Liver (tissue), 9 donors: ENCODE results near the gene KRT222. TPM values are rescaled to one million over a fixed set of nuclear protein-coding genes. Genes with fewer than 3 reads are reported as not detected.

Experiments
- DNase-seq: peaks from one replicate; pipeline ENCODE4 v3.0.0-alpha.2; 2017; ENCODE audit warnings: low spot score
- H3K27ac ChIP-seq, 2 donors: one replicate each; pipeline ENCODE4 v1.7.0; 2013; ENCODE audit warnings: inconsistent platforms in 2 of 2, low read length in 2 of 2, control low read depth in 1 of 2, low read depth in 1 of 2, mild to moderate bottlenecking in 1 of 2
- H3K27me3 ChIP-seq, 4 donors: one replicate each; pipeline versions ENCODE4 v1.6.1 to v1.7.0; 2013; ENCODE audit warnings: low read length in 3 of 4, inconsistent platforms in 1 of 4, mild to moderate bottlenecking in 1 of 4, moderate library complexity in 1 of 4; ENCODE audit not compliant: control insufficient read depth in 4 of 4, insufficient read depth in 4 of 4
- H3K36me3 ChIP-seq, 4 donors: one replicate each; pipeline versions ENCODE4 v1.6.1 to v1.7.0; 2013; ENCODE audit warnings: low read length in 3 of 4, mild to moderate bottlenecking in 3 of 4, low read depth in 1 of 4, moderate library complexity in 1 of 4; ENCODE audit not compliant: control insufficient read depth in 4 of 4, insufficient read depth in 3 of 4
- H3K4me1 ChIP-seq, 4 donors: one replicate each; pipeline versions ENCODE4 v1.6.1 to v1.7.0; 2013; ENCODE audit warnings: low read length in 3 of 4, mild to moderate bottlenecking in 3 of 4, moderate library complexity in 1 of 4; ENCODE audit not compliant: control insufficient read depth in 4 of 4, insufficient read depth in 4 of 4
- H3K4me3 ChIP-seq, 3 donors: one replicate each; pipeline versions ENCODE4 v1.6.1 to v1.7.0; 2013; ENCODE audit warnings: low read length in 3 of 3, control low read depth in 1 of 3, low read depth in 1 of 3, mild to moderate bottlenecking in 1 of 3
- H3K9ac ChIP-seq, 2 donors: one replicate each; pipeline ENCODE4 v1.7.0; 2013; ENCODE audit warnings: low read length in 2 of 2, mild to moderate bottlenecking in 2 of 2, moderate library complexity in 2 of 2, control low read depth in 1 of 2, low read depth in 1 of 2
- H3K9me3 ChIP-seq, 4 donors: one replicate each; pipeline versions ENCODE4 v1.6.1 to v1.7.0; 2013; ENCODE audit warnings: low read length in 3 of 4; ENCODE audit not compliant: control insufficient read depth in 4 of 4
- FOXA1 ChIP-seq: IDR thresholded peaks from 2 replicates; pipeline ENCODE4 v1.6.1; 2016; ENCODE audit warnings: antibody characterized with exemption
- FOXA2 ChIP-seq: IDR thresholded peaks from 2 replicates; pipeline ENCODE4 v1.6.1; 2016; ENCODE audit warnings: antibody characterized with exemption
- GABPA ChIP-seq, 2 donors: IDR thresholded peaks in 1 of 2; conservative IDR thresholded peaks in 1 of 2; 2 replicates each; pipeline ENCODE4 v1.6.1; 2016; ENCODE audit warnings: antibody characterized with exemption in 2 of 2, mild to moderate bottlenecking in 1 of 2, moderate library complexity in 1 of 2
- HNF4A ChIP-seq, 2 donors: conservative IDR thresholded peaks; 2 replicates each; pipeline ENCODE4 v1.6.1; 2016; ENCODE audit warnings: antibody characterized with exemption in 2 of 2, mild to moderate bottlenecking in 2 of 2
- HNF4G ChIP-seq: IDR thresholded peaks from 2 replicates; pipeline ENCODE4 v1.6.1; 2016; ENCODE audit warnings: antibody characterized with exemption
- NR2F2 ChIP-seq: IDR thresholded peaks from 2 replicates; pipeline ENCODE4 v1.6.1; 2016; ENCODE audit warnings: antibody characterized with exemption
- RXRA ChIP-seq, 2 donors: IDR thresholded peaks; 2 replicates each; pipeline ENCODE4 v1.6.1; 2017 to 2018; ENCODE audit warnings: antibody characterized with exemption in 2 of 2, mild to moderate bottlenecking in 1 of 2
- SP1 ChIP-seq: IDR thresholded peaks from 2 replicates; pipeline ENCODE4 v1.6.1; 2018; ENCODE audit warnings: antibody characterized with exemption, mild to moderate bottlenecking
- TAF1 ChIP-seq: conservative IDR thresholded peaks from 2 replicates; pipeline ENCODE4 v1.6.1; 2016; ENCODE audit warnings: antibody characterized with exemption, mild to moderate bottlenecking
- YY1 ChIP-seq: IDR thresholded peaks from 2 replicates; pipeline ENCODE4 v1.6.1; 2016; ENCODE audit warnings: antibody characterized with exemption, mild to moderate bottlenecking
- WGBS: extraction: QIAGEN DNeasy Blood & Tissue Kit; methylation state at CpG from one replicate; pipeline ENCODE4 v1.1.7; 2013; 5-methylcytosine and 5-hydroxymethylcytosine counted together
- polyA plus RNA-seq, 2 donors: library from polyadenylated mRNA; stranded (reverse) in 1 of 2; unstranded in 1 of 2; fragments of 200-250 nt in 1 of 2; fragments of >200 nt in 1 of 2; fragmentation: Nextera tagmentation in 1 of 2; extraction: Ambion mirVana in 1 of 2; gene quantifications; one replicate each; pipeline versions ENCODE4 v1.2.1 to v1.2.3, GENCODE V29; 2013 to 2015
- total RNA-seq, 2 donors: library from RNA; depleted of rRNA; stranded (reverse); fragments of >200 nt; gene quantifications; one replicate each; pipeline ENCODE4 v1.2.3, GENCODE V29; 2014
- TF ChIP-seq, protein P1 (sequence below): IDR thresholded peaks from 2 replicates; pipeline ENCODE4 v1.6.1; 2016; ENCODE audit warnings: antibody characterized with exemption, mild to moderate bottlenecking
- TF ChIP-seq, protein P2 (sequence below): IDR thresholded peaks from 2 replicates; pipeline ENCODE4 v1.6.1; 2016; ENCODE audit warnings: antibody characterized with exemption
- TF ChIP-seq, protein P3 (sequence below): IDR thresholded peaks from 2 replicates; pipeline ENCODE4 v1.6.1; 2016; ENCODE audit warnings: antibody characterized with exemption
- donor health status: healthy.
- donor health status: healthy.
- donor health status: healthy.
- donor health status: healthy.
- donor health status: healthy.

Gene KRT222
- total and polyA plus RNA-seq, 4 donors = 1.9 to 5.6 (median 2.9) TPM

DNA sequence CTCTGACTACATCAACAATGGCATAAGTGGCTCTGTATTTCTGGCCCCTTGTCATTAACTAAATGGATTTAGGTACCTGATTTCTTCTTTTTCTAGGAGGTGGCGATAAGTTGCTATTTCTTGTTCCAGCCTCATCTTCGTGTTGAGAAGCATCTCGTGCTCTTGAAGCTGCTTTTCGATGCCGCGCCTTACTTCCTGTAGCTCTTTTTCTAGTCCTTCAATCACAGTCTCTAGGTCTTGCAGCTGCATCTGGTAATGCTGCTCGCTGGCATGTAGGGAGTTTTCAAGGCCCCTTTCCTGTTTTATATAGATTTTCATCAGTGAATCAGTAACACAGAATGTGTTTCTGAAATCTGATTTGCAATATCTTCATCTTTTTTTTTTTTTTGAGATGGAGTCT lies 5.1 kb downstream of the KRT222 start:
- TF ChIP-seq, protein P1, sequence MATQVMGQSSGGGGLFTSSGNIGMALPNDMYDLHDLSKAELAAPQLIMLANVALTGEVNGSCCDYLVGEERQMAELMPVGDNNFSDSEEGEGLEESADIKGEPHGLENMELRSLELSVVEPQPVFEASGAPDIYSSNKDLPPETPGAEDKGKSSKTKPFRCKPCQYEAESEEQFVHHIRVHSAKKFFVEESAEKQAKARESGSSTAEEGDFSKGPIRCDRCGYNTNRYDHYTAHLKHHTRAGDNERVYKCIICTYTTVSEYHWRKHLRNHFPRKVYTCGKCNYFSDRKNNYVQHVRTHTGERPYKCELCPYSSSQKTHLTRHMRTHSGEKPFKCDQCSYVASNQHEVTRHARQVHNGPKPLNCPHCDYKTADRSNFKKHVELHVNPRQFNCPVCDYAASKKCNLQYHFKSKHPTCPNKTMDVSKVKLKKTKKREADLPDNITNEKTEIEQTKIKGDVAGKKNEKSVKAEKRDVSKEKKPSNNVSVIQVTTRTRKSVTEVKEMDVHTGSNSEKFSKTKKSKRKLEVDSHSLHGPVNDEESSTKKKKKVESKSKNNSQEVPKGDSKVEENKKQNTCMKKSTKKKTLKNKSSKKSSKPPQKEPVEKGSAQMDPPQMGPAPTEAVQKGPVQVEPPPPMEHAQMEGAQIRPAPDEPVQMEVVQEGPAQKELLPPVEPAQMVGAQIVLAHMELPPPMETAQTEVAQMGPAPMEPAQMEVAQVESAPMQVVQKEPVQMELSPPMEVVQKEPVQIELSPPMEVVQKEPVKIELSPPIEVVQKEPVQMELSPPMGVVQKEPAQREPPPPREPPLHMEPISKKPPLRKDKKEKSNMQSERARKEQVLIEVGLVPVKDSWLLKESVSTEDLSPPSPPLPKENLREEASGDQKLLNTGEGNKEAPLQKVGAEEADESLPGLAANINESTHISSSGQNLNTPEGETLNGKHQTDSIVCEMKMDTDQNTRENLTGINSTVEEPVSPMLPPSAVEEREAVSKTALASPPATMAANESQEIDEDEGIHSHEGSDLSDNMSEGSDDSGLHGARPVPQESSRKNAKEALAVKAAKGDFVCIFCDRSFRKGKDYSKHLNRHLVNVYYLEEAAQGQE = no peak
- TF ChIP-seq NR2F2 (no peak), SP1 (no peak), YY1 (no peak), TAF1 (no peak), HNF4G (no peak), FOXA2 (no peak)
- TF ChIP-seq, protein P2, sequence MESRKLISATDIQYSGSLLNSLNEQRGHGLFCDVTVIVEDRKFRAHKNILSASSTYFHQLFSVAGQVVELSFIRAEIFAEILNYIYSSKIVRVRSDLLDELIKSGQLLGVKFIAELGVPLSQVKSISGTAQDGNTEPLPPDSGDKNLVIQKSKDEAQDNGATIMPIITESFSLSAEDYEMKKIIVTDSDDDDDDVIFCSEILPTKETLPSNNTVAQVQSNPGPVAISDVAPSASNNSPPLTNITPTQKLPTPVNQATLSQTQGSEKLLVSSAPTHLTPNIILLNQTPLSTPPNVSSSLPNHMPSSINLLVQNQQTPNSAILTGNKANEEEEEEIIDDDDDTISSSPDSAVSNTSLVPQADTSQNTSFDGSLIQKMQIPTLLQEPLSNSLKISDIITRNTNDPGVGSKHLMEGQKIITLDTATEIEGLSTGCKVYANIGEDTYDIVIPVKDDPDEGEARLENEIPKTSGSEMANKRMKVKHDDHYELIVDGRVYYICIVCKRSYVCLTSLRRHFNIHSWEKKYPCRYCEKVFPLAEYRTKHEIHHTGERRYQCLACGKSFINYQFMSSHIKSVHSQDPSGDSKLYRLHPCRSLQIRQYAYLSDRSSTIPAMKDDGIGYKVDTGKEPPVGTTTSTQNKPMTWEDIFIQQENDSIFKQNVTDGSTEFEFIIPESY = no peak
- Histone ChIP-seq H3K9ac (no peak overlapping the region), H3K27me3 (no peaks in the 10 kb centered on the region), H3K36me3 (peaks cover 0 to 3% (median 0%) of the 10 kb centered on the region in 4 donors), H3K27ac (no peak overlapping the region), H3K4me1 (peaks cover 0 to 13% (median 7%) of the 10 kb centered on the region in 4 donors), H3K4me3 (no peak overlapping the region), H3K9me3 (no peaks in the 10 kb centered on the region)
- 94% methylated on average over 7 of the region's 7 CpGs for WGBS
- DNase-seq = no peak

DNA sequence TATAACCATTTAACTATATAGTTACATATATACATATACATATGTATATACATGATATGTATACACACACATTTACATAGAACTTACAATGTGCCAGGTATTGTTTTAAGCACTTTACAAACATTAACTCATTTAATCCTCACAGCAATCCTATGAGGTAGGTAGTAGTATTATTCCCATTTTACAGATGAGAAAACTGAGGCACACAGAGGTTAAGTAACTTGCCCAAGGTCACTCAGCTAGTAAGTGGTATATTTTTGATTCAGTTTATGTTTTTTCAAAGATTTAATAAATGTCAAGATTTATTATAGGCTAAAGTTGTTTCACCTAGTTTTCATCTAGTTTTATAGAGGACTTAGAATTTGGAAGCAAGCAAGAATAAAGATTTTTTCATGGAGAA lies 6.6 kb downstream of the KRT222 start:
- DNase-seq = no peak
- Histone ChIP-seq H3K4me3 (no peak overlapping the region), H3K9ac (no peak overlapping the region), H3K27ac (no peak overlapping the region), H3K36me3 (peaks cover 0 to 3% (median 0%) of the 10 kb centered on the region in 4 donors), H3K27me3 (no peaks in the 10 kb centered on the region), H3K9me3 (no peaks in the 10 kb centered on the region), H3K4me1 (no peaks in the 10 kb centered on the region)
- TF ChIP-seq GABPA (IDR thresholded peaks at IDR 0.05 in 1 of 2, conservative IDR thresholded peaks at IDR 0.05 in 1 of 2) (no peak), FOXA1 (no peak), SP1 (no peak), HNF4A (conservative IDR thresholded peaks at IDR 0.05) (no peak), FOXA2 (no peak), RXRA (IDR thresholded peaks at IDR 0.05) (no peak)
- TF ChIP-seq, protein P3, sequence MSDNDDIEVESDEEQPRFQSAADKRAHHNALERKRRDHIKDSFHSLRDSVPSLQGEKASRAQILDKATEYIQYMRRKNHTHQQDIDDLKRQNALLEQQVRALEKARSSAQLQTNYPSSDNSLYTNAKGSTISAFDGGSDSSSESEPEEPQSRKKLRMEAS = no peak
- TF ChIP-seq, protein P2 = no peak
